DND-41 (cell line): ENCODE results near the gene DCTN3.
A peak's percentile ranks its signal among the peaks of the same experiment; 100 is the strongest.

Experiments
- ATAC-seq: fragments of 200-7000 bp; cut with Tn5 transposase; 3 replicates; pipeline ENCODE4 v1.9.1; 2021; ENCODE audit warnings: low read depth; ENCODE audit not compliant: insufficient read depth
- DNase-seq: peaks from one replicate; pipeline ENCODE4 v3.0.0-alpha.2; 2020
- H2AFZ ChIP-seq: 2 replicates; pipeline ENCODE4 v1.6.0; 2012; ENCODE audit warnings: low read depth, low read length
- H3K27ac ChIP-seq: 2 replicates; pipeline ENCODE4 v1.5.1; 2012; ENCODE audit warnings: low read length, inconsistent platforms
- H3K27me3 ChIP-seq: fragments of 200-600 bp; sonication (generic); 2 replicates; pipeline ENCODE4 v1.6.0; 2012; ENCODE audit warnings: low read length, mild to moderate bottlenecking, inconsistent platforms; ENCODE audit not compliant: insufficient read depth, poor library complexity
- H3K36me3 ChIP-seq: 2 replicates; pipeline ENCODE4 v1.5.1; 2012; ENCODE audit warnings: low read length, inconsistent platforms; ENCODE audit not compliant: insufficient read depth
- H3K4me1 ChIP-seq: 2 replicates; pipeline ENCODE4 v1.5.1; 2012; ENCODE audit warnings: mild to moderate bottlenecking, low read length; ENCODE audit not compliant: insufficient read depth
- H3K4me2 ChIP-seq: 2 replicates; pipeline ENCODE4 v1.6.0; 2012; ENCODE audit warnings: mild to moderate bottlenecking, moderate library complexity, low read length, inconsistent platforms; ENCODE audit not compliant: insufficient read depth
- H3K4me3 ChIP-seq, 2 experiments: fragments of 200-600 bp in 1 of 2; shearing (Covaris generic) in 1 of 2; 2 replicates each; pipeline ENCODE4 v1.5.1; 2012 to 2016; ENCODE audit warnings: inconsistent platforms in 2 of 2, low read length in 2 of 2, mild to moderate bottlenecking in 2 of 2, low read depth in 1 of 2, moderate library complexity in 1 of 2
- H3K79me2 ChIP-seq: 2 replicates; pipeline ENCODE4 v1.6.0; 2012; ENCODE audit warnings: low read length, inconsistent platforms; ENCODE audit not compliant: insufficient read depth
- H3K9ac ChIP-seq: 2 replicates; pipeline ENCODE4 v1.6.0; 2012; ENCODE audit warnings: low read depth, mild to moderate bottlenecking, inconsistent platforms, low read length, moderate library complexity
- H3K9me3 ChIP-seq: 2 replicates; pipeline ENCODE4 v1.5.1; 2012; ENCODE audit warnings: low read length, moderate library complexity, mild to moderate bottlenecking, inconsistent platforms; ENCODE audit not compliant: insufficient read depth, severe bottlenecking
- H4K20me1 ChIP-seq: 2 replicates; pipeline ENCODE4 v1.6.0; 2012; ENCODE audit warnings: low read length; ENCODE audit not compliant: insufficient read depth
- EZH2 ChIP-seq: IDR thresholded peaks from 3 replicates; pipeline ENCODE4 v1.6.1; 2012; ENCODE audit warnings: borderline replicate concordance, low read depth, mild to moderate bottlenecking, moderate library complexity, low read length, inconsistent platforms; ENCODE audit not compliant: severe bottlenecking
- TF ChIP-seq, protein P1 (sequence below): IDR thresholded peaks from 2 replicates; pipeline ENCODE4 v1.5.1; 2012; ENCODE audit warnings: borderline replicate concordance, low read length, moderate library complexity, mild to moderate bottlenecking; ENCODE audit not compliant: poor library complexity, severe bottlenecking; ENCODE audit errors: extremely low read depth

DCTN3 gene

DNA sequence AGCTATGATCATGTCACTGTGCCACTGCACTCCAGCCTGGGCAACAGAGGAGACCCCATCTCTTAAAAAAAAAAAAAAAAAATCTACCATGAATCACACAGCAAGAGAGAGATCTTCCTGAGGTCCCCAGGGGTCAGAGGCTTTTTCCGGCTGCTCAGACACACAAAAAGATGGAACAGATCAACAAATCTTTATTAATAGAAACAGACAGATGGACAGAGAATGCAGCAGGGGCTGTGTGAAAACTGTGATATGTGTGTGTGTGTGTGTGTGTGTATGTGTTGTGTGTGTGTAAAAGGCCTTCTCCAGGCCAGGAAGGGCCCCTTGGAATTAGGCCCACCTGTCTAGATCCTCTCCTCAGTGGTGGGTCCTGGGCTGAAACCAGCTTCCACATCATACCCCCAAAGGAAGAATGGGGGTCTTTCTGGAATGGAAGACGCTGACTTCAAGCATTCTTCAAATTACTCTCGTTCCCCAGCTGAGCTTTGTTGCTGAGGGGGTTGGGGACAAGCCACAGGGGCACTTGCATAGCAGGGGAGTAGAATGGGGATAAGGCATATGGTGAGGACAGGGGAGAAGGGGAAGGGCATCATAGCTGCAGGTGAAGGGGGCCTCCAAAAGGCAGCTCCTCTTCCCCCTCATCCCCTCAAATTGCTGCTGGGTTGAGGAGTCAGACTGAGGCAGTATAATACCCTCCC is 14.4 kb upstream of the DCTN3 start:
- no peak for ATAC-seq
- peaks cover 33% of the 10 kb centered on the region for H3K4me1 ChIP-seq
- peaks cover 25% of the 10 kb centered on the region for H3K79me2 ChIP-seq
- H3K9ac ChIP-seq, result no peak overlapping the region
- peaks cover 15% of the 10 kb centered on the region for H3K36me3 ChIP-seq
- H3K27ac ChIP-seq, result no peak overlapping the region
- no peaks in the 10 kb centered on the region for H3K9me3 ChIP-seq
- TF ChIP-seq, protein P1, sequence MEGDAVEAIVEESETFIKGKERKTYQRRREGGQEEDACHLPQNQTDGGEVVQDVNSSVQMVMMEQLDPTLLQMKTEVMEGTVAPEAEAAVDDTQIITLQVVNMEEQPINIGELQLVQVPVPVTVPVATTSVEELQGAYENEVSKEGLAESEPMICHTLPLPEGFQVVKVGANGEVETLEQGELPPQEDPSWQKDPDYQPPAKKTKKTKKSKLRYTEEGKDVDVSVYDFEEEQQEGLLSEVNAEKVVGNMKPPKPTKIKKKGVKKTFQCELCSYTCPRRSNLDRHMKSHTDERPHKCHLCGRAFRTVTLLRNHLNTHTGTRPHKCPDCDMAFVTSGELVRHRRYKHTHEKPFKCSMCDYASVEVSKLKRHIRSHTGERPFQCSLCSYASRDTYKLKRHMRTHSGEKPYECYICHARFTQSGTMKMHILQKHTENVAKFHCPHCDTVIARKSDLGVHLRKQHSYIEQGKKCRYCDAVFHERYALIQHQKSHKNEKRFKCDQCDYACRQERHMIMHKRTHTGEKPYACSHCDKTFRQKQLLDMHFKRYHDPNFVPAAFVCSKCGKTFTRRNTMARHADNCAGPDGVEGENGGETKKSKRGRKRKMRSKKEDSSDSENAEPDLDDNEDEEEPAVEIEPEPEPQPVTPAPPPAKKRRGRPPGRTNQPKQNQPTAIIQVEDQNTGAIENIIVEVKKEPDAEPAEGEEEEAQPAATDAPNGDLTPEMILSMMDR, result no peak
- no peak for TF ChIP-seq EZH2
- H4K20me1 ChIP-seq, result peaks cover 16% of the 10 kb centered on the region
- peaks cover 5% of the 10 kb centered on the region for H3K27me3 ChIP-seq
- H3K4me3 ChIP-seq, result no peak overlapping the region
- no peak for DNase-seq
- no peak overlapping the region for H2AFZ ChIP-seq
- no peak overlapping the region for H3K4me2 ChIP-seq

DNA sequence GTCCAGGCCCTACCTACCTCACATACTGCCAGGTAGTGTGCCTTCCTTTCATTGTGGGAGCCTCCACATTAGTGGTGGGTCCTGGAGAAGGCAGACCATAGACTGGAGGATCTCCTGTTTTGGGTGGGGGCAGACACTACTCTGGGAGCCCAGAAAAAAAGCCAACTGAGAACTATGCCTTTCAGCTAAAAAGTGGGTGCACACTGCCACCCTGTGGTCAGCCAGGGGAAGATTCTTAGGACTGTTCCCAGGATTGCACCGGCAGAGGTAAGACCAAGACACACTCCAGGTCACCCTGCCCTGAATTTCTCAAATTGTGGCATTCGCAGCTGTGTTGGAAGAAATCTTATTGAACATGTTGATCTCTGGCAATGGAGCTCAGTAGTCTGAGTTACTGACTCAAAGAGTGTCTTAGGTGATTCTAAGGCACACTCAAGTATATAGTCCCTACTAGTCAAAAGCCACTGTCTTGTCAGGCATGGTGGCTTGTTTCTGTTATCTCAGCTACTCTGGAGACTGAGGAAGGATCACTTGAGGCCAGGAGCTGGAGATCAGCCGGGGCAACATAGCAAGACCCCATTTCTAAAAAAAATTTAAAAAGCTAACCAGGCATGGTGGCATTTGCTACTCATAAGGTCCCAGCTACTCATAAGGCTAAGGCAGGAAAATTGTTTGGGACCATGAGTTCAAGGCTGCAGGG is 13.7 kb upstream of the DCTN3 start:
- TF ChIP-seq, protein P1, result peak; percentile 89
- no peak for TF ChIP-seq EZH2
- Histone ChIP-seq H3K9ac (no peak overlapping the region), H3K79me2 (peaks cover 25% of the 10 kb centered on the region), H3K4me3 (no peak overlapping the region), H3K36me3 (peaks cover 15% of the 10 kb centered on the region), H3K27me3 (peaks cover 9% of the 10 kb centered on the region), H3K4me2 (no peak overlapping the region), H3K4me1 (peaks cover 33% of the 10 kb centered on the region), H3K9me3 (no peaks in the 10 kb centered on the region), H4K20me1 (peaks cover 16% of the 10 kb centered on the region), H2AFZ (no peak overlapping the region), H3K27ac (no peak overlapping the region)
- peak; percentile 74 for DNase-seq
- peak; percentile 52 for ATAC-seq

DNA sequence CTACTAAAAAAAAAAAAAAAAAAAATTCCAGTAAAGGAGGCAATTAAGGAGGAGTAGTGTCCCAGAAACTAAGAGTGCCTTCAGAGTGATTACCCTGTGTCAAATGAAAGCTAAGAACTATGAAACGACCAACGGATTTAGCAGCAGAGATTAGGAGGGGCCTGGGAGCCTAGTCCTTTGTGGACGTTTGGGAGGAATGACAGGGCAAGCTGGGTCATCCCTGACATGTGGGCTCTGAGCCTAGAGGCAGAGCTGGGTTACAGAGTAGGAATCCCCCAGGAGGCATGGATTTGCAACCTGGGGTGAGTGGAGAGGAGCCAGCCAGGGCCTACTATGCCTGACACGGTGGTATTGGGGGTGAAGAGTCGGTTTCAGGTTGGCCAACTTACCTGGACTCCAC is 12.9 kb upstream of the DCTN3 start:
- ATAC-seq, result no peak
- H3K27me3 ChIP-seq, result peaks cover 13% of the 10 kb centered on the region

More for the DNA sequence above, 12.9 kb upstream of the DCTN3 start:
- Histone ChIP-seq H3K4me3 (no peak overlapping the region), H3K4me1 (peaks cover 26% of the 10 kb centered on the region), H3K9me3 (no peaks in the 10 kb centered on the region), H3K4me2 (no peak overlapping the region), H4K20me1 (peaks cover 16% of the 10 kb centered on the region), H3K79me2 (peaks cover 25% of the 10 kb centered on the region), H3K9ac (no peak overlapping the region), H2AFZ (no peak overlapping the region), H3K27ac (no peak overlapping the region), H3K36me3 (peaks cover 15% of the 10 kb centered on the region)
- DNase-seq, result no peak
- no peak for TF ChIP-seq EZH2
- TF ChIP-seq, protein P1, result no peak
